Esophagus muscularis mucosa (tissue), 4 donors: ENCODE data around the gene CDHR3. TPM values are rescaled to one million over a fixed set of nuclear protein-coding genes. Genes with fewer than 3 reads are reported as not detected.

Source experiments
- DNase-seq: peaks from one replicate; pipeline ENCODE4 v3.0.0-alpha.2; 2017; ENCODE audit errors: extremely low spot score
- H3K27ac ChIP-seq, 4 donors: fragments of 200-600 bp; sonication (generic); replicated peaks in 1 of 4; 1 replicate in 3 of 4; 2 replicates in 1 of 4; pipeline ENCODE4 v1.5.1; 2016 to 2019; ENCODE audit warnings: mild to moderate bottlenecking in 1 of 4
- H3K27me3 ChIP-seq, 4 donors: fragments of 200-600 bp; sonication (generic); one replicate each; pipeline versions ENCODE4 v1.5.1 to v1.6.0; 2016 to 2019
- H3K36me3 ChIP-seq, 4 donors: fragments of 200-600 bp; sonication (generic); one replicate each; pipeline ENCODE4 v1.5.1; 2016 to 2019
- H3K4me1 ChIP-seq, 4 donors: fragments of 200-600 bp; sonication (generic); one replicate each; pipeline ENCODE4 v1.5.1; 2016 to 2019
- H3K4me3 ChIP-seq, 4 donors: fragments of 200-600 bp; sonication (generic); 1 replicate in 2 of 4; 2 replicates in 2 of 4; pipeline ENCODE4 v1.5.1; 2016 to 2019; ENCODE audit warnings: mild to moderate bottlenecking in 4 of 4, moderate library complexity in 1 of 4
- H3K9me3 ChIP-seq, 4 donors: fragments of 200-600 bp; sonication (generic); 1 replicate in 3 of 4; 2 replicates in 1 of 4; pipeline ENCODE4 v1.5.1; 2016 to 2019
- CTCF ChIP-seq, 3 experiments: fragments of 200-600 bp in 2 of 3; fragments of 450-650 bp in 1 of 3; sonication (generic) in 2 of 3; IDR thresholded peaks; one replicate each; pipeline ENCODE4 v1.5.1; 2017 to 2019; ENCODE audit warnings: antibody characterized with exemption in 3 of 3, mild to moderate bottlenecking in 2 of 3, moderate library complexity in 1 of 3
- EP300 ChIP-seq: sonication (generic); formaldehyde crosslinking; IDR thresholded peaks from one replicate; pipeline ENCODE4 v1.6.1; 2017; ENCODE audit warnings: antibody characterized with exemption
- POLR2A ChIP-seq: fragments of 450-650 bp; IDR thresholded peaks from one replicate; pipeline ENCODE4 v1.6.1; 2017; ENCODE audit warnings: antibody characterized with exemption, moderate library complexity, mild to moderate bottlenecking, low read depth
- POLR2AphosphoS5 ChIP-seq, 2 donors: sonication (generic); formaldehyde crosslinking; IDR thresholded peaks; one replicate each; pipeline ENCODE4 v1.6.1; 2017; ENCODE audit warnings: antibody characterized with exemption in 2 of 2
- WGBS: methylation state at CpG from one replicate; pipeline ENCODE4 v1.1.5; 2018; 5-methylcytosine and 5-hydroxymethylcytosine counted together
- intact Hi-C: fragments of 100-400 bp; cut with DNase I; formaldehyde crosslinking; loops from one replicate; pipeline ENCODE4 v1.15.1; 2023
- total RNA-seq, 4 donors: library from RNA; depleted of rRNA; stranded (reverse); fragments of >200 nt; gene quantifications; one replicate each; pipeline versions ENCODE4 v1.1.0 to v1.2.1, GENCODE V29; 2016

The CDHR3 gene
- total RNA-seq, 4 donors from 2014 or later, result 7.8 to 41.1 (median 21.2) TPM

DNA sequence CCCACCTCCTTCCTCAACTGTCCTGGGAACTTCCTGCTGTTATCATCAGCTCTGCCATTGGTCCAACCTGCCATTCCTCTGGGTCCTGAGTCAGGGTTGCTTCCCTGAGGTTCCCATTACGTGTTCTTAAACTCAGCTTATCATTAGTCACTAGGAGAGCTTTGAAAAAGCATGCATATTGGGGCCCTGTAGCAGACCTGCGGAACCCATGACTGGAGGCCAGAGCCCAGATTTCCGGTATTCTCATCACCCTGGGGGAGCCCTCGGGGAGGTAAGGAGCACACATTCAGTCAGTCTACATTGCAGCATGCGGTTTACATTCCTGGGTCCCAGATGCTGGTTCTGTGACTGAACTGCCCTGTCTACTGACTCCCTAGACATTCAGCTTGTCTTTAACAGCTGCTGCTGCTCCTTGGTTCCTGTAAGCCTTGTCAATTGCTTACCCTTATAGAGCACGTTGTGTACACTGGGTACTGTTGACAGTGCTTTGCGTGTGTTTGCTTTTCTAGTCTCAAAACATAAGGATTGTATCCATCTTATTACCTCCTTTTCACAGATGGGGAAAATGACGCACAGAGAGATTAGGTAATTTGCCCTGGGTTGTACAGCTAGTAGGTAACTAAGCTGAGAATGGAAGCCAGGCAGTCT is 12.8 kb downstream of the CDHR3 start:
- H3K27ac ChIP-seq, result no peak overlapping the region
- TF ChIP-seq POLR2AphosphoS5 (IDR thresholded peaks at IDR 0.05) (no peak), CTCF (IDR thresholded peaks at IDR 0.05) (no peak), EP300 (no peak), POLR2A (no peak)
- intact Hi-C loops, result no loop called here
- no peaks in the 10 kb centered on the region for H3K27me3 ChIP-seq
- no peak overlapping the region for H3K4me3 ChIP-seq
- H3K36me3 ChIP-seq, result no peaks in the 10 kb centered on the region
- DNase-seq, result no peak
- peaks cover 0 to 45% (median 9%) of the 10 kb centered on the region in 4 donors for H3K4me1 ChIP-seq
- no peaks in the 10 kb centered on the region for H3K9me3 ChIP-seq
- 75% methylated on average over 8 of the region's 8 CpGs for WGBS

DNA sequence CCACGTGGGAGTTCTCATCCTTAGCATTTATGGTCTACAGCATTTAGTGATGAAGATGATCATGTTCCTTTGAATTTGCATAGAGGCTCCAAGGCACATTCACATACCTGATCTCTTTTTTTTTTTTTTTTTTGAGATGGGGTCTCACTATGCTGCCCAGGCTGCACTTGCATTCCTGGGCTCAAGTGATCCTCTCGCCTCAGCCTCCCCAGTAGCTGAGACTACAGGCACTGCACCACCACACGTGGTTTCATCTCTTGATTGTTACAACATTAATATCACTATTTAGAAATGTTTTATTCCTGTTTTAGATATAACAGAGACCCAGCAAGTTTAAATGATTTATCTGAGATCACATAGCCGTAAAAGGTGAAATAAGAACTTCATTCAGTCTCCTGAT is 13.8 kb downstream of the CDHR3 start:
- Histone ChIP-seq H3K36me3 (peaks cover 0 to 5% (median 0%) of the 10 kb centered on the region in 4 donors), H3K27ac (no peak overlapping the region), H3K4me3 (no peak overlapping the region), H3K9me3 (no peaks in the 10 kb centered on the region), H3K4me1 (peaks cover 0 to 37% (median 8%) of the 10 kb centered on the region in 4 donors), H3K27me3 (no peaks in the 10 kb centered on the region)
- intact Hi-C loops, result no loop called here
- WGBS, result 90% methylated on average over 4 of the region's 4 CpGs
- DNase-seq, result no peak
- TF ChIP-seq POLR2AphosphoS5 (IDR thresholded peaks at IDR 0.05) (no peak), CTCF (IDR thresholded peaks at IDR 0.05) (no peak), EP300 (no peak)

- H3K27ac ChIP-seq, result no peak overlapping the region
- H3K36me3 ChIP-seq, result peaks cover 0 to 5% (median 0%) of the 10 kb centered on the region in 4 donors
- intact Hi-C loops, result no loop called here
- no peaks in the 10 kb centered on the region for H3K27me3 ChIP-seq
- H3K4me1 ChIP-seq, result peaks cover 0 to 28% (median 5%) of the 10 kb centered on the region in 4 donors
- no peaks in the 10 kb centered on the region for H3K9me3 ChIP-seq
- no peak for DNase-seq
- no peak for TF ChIP-seq POLR2AphosphoS5 (IDR thresholded peaks at IDR 0.05)
- WGBS, result 86% methylated on average over 3 of the region's 3 CpGs
- H3K4me3 ChIP-seq, result no peak overlapping the region
Measured at GRCh38 chr7:105978035-105978434, 15.0 kb downstream of the CDHR3 start.

DNA sequence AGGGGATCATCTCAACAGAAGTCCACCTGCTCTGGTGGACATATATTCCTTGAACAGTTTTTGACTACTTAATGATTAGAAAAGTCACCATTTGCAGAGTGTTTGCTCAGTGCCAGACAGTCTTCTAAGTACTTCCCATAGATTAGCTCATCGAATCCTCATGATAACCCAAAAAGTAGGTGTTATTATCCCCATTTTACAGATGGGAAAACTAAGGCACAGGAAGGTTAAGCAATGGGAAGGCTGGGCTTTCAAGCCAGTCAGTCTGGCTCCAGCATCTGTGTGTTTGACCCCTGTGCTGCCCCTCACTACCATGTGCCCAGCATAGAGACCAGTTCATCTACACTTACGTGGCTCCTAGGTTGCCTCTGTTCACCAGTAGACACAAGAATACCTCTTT is 15.9 kb downstream of the CDHR3 start:
- intact Hi-C loops, result no loop called here
- Histone ChIP-seq H3K4me1 (peaks cover 0 to 25% (median 5%) of the 10 kb centered on the region in 4 donors), H3K9me3 (no peaks in the 10 kb centered on the region), H3K27ac (no peak overlapping the region), H3K27me3 (no peaks in the 10 kb centered on the region), H3K36me3 (peaks cover 0 to 9% (median 0%) of the 10 kb centered on the region in 4 donors), H3K4me3 (no peak overlapping the region)
- WGBS, result 92% methylated on average over 2 of the region's 2 CpGs
- no peak for DNase-seq
- TF ChIP-seq CTCF (IDR thresholded peaks at IDR 0.05), result no peak
- no peak for TF ChIP-seq POLR2AphosphoS5 (IDR thresholded peaks at IDR 0.05)
- TF ChIP-seq EP300, result no peak
- TF ChIP-seq POLR2A, result no peak

DNA sequence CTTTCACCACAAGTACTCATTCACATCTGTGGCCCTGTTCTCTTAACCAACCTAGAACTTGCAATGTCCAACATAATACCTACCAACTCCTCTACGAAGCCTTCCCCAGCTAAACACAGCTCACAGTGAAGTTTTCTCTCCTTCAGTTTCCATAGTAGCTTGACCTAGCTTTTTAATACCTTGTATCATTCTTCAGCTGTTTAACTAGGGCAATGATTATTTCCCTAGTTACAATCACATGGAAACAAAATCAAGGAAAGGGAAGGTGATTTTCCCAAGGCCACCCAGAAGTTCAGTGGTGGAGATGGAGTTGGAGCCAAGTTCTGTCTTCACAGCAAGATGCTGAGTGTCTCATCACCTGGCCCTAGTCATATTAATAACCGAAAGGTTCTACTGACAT is 16.3 kb downstream of the CDHR3 start:
- 79% methylated on average over 2 of the region's 2 CpGs for WGBS
- Histone ChIP-seq H3K36me3 (peaks cover 0 to 12% (median 0%) of the 10 kb centered on the region in 4 donors), H3K27ac (no peak overlapping the region), H3K4me3 (no peak overlapping the region), H3K27me3 (no peaks in the 10 kb centered on the region), H3K4me1 (peaks cover 0 to 21% (median 5%) of the 10 kb centered on the region in 4 donors), H3K9me3 (no peaks in the 10 kb centered on the region)
- no peak for TF ChIP-seq POLR2AphosphoS5 (IDR thresholded peaks at IDR 0.05)
- TF ChIP-seq EP300, result no peak
- TF ChIP-seq CTCF (IDR thresholded peaks at IDR 0.05), result no peak
- no peak for TF ChIP-seq POLR2A
- intact Hi-C loops, result no loop called here
- DNase-seq, result no peak
